Measurements from ENCODE around the gene IFI44. TPM values are rescaled to one million over a fixed set of nuclear protein-coding genes. Genes with fewer than 3 reads are reported as not detected.

Gene IFI44
- total and polyA plus RNA-seq, 10 of the 15 experiments (the other 5 are each of a cell fraction or from before 2014, with no cell fraction given) = 37.7 to 272 (median 90.9) TPM

GRCh38 chr1:78630600-78630999 is 19.0 kb upstream of the IFI44 start (continued):
- TF ChIP-seq FOXM1 (IDR thresholded peaks at IDR 0.05; ENCODE audit: low read depth, low read length) (no peak), LARP7 (IDR thresholded peaks at IDR 0.05) (no peak), EGR1 (IDR thresholded peaks at IDR 0.05; ENCODE audit: borderline replicate concordance in 1 of 2, low read depth in 2 of 2, low read length in 2 of 2) (no peak), SIX5 (IDR thresholded peaks at IDR 0.05; ENCODE audit: low read depth, low read length, severe bottlenecking) (no peak), ZNF217 (IDR thresholded peaks at IDR 0.05) (no peak), SMAD5 (IDR thresholded peaks at IDR 0.05; ENCODE audit: low read depth) (no peak)
- TF ChIP-seq, protein P1, sequence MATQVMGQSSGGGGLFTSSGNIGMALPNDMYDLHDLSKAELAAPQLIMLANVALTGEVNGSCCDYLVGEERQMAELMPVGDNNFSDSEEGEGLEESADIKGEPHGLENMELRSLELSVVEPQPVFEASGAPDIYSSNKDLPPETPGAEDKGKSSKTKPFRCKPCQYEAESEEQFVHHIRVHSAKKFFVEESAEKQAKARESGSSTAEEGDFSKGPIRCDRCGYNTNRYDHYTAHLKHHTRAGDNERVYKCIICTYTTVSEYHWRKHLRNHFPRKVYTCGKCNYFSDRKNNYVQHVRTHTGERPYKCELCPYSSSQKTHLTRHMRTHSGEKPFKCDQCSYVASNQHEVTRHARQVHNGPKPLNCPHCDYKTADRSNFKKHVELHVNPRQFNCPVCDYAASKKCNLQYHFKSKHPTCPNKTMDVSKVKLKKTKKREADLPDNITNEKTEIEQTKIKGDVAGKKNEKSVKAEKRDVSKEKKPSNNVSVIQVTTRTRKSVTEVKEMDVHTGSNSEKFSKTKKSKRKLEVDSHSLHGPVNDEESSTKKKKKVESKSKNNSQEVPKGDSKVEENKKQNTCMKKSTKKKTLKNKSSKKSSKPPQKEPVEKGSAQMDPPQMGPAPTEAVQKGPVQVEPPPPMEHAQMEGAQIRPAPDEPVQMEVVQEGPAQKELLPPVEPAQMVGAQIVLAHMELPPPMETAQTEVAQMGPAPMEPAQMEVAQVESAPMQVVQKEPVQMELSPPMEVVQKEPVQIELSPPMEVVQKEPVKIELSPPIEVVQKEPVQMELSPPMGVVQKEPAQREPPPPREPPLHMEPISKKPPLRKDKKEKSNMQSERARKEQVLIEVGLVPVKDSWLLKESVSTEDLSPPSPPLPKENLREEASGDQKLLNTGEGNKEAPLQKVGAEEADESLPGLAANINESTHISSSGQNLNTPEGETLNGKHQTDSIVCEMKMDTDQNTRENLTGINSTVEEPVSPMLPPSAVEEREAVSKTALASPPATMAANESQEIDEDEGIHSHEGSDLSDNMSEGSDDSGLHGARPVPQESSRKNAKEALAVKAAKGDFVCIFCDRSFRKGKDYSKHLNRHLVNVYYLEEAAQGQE (IDR thresholded peaks at IDR 0.05; ENCODE audit: low read depth, low read length) = no peak
- TF ChIP-seq, protein P2, sequence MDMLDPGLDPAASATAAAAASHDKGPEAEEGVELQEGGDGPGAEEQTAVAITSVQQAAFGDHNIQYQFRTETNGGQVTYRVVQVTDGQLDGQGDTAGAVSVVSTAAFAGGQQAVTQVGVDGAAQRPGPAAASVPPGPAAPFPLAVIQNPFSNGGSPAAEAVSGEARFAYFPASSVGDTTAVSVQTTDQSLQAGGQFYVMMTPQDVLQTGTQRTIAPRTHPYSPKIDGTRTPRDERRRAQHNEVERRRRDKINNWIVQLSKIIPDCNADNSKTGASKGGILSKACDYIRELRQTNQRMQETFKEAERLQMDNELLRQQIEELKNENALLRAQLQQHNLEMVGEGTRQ (IDR thresholded peaks at IDR 0.05; ENCODE audit: borderline replicate concordance, low read depth, low read length) = no peak

DNA sequence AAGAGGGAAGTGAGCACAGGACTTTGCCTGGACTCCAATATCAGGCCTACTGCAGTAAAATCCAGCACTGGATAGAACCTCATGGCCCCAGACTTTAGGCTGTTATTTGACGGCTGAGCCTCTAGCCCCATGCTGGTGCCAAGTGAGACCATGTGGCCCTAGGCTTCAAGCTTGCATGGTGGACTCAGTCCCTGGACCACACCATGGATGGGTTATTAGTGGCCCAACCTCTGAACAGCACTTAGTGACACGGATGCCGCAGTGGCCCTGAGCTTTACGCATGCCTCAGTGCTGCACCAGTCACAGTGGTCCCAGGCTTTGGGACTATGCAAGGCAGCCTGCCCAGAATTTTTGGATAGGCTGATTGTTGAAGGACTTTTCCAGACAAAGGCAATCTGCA is 16.4 kb upstream of the IFI44 start:
- BruUV-seq (replicated peaks) = no TSS peak
- H2AFZ ChIP-seq (ENCODE audit: control insufficient read depth, low read depth, low read length) = no peak overlapping the region
- 67% methylated on average over 4 of the region's 4 CpGs for WGBS (ENCODE audit: insufficient coverage, insufficient replicate concordance, low lambda C conversion rate, missing lambda C conversion rate)
- intact Hi-C loops (cut with micrococcal nuclease; ENCODE audit: unreplicated experiment) = no loop called here
- in situ Hi-C loops (cut with MboI) = loop anchor here (25.0 kb wide), 1 partner anchor 871 kb away; the partner anchor contains the start of gene USP33
- no peak overlapping the region for H3K9ac ChIP-seq (ENCODE audit: control insufficient read depth, insufficient read depth, low read length)
- FAIRE-seq (no peak), DNase-seq (ENCODE audit: low read depth, low spot score) (no peak), ATAC-seq (peak; percentile 29)
- H3K9me3 ChIP-seq (replicated peaks; ENCODE audit: control insufficient read depth, insufficient read depth, low read length) = no peaks in the 10 kb centered on the region; the same call in 2 of the 3 replicates
- no peaks in the 10 kb centered on the region for H3K27me3 ChIP-seq (replicated peaks in 1 of 2; ENCODE audit: control insufficient read depth in 2 of 2, insufficient read depth in 2 of 2, low read length in 1 of 2)
- ChIA-PET POLR2A (no interaction called here), CTCF (interaction anchor here (1.7 to 1.8 kb wide), 2 partner anchors 12 to 16 kb away, joined by 5 read pairs; no protein-coding TSS in a partner anchor), RAD21 (ENCODE audit: unreplicated experiment) (no interaction called here), SMC1A (ENCODE audit: uncharacterized antibody, unreplicated experiment) (interaction anchor here (0.6 to 2.1 kb wide), 2 partner anchors 11 to 109 kb away, joined by 3 to 8 read pairs; no protein-coding TSS in a partner anchor)
- no peak overlapping the region for H3K4me2 ChIP-seq (ENCODE audit: control insufficient read depth, insufficient read depth)
- peaks cover 70% of the 10 kb centered on the region for H3K79me2 ChIP-seq (ENCODE audit: control insufficient read depth, insufficient read depth, low read length)
- H3K36me3 ChIP-seq (ENCODE audit: control insufficient read depth in 2 of 2, insufficient read depth in 2 of 2, low read length in 1 of 2) = peaks cover 0 to 28% of the 10 kb centered on the region in 2 experiments; a peak in 2 of 4 replicates
- H3K4me1 ChIP-seq (ENCODE audit: control insufficient read depth, insufficient read depth, low read length) = peaks cover 4% of the 10 kb centered on the region; the same call in 1 of the 2 replicates
- no peak overlapping the region for H3K4me3 ChIP-seq
- H3K27ac ChIP-seq (ENCODE audit: control insufficient read depth, insufficient read depth) = no peak overlapping the region
- no peaks in the 10 kb centered on the region for H4K20me1 ChIP-seq (ENCODE audit: control insufficient read depth, insufficient read depth)
- TF ChIP-seq ZBED1 (IDR thresholded peaks at IDR 0.05; ENCODE audit: borderline replicate concordance) (no peak), POLR2AphosphoS5 (IDR thresholded peaks at IDR 0.05; ENCODE audit: low read length) (peak; percentile 94), RELB (IDR thresholded peaks at IDR 0.05; ENCODE audit: low read depth) (no peak), BMI1 (IDR thresholded peaks at IDR 0.05; ENCODE audit: borderline replicate concordance) (no peak), ZNF384 (IDR thresholded peaks at IDR 0.05; ENCODE audit: borderline replicate concordance, low read depth, low read length) (no peak), PML (IDR thresholded peaks at IDR 0.05; ENCODE audit: low read length) (0 out of 2 replicates have a peak, but pooled peaks have one; percentile 11), SIX5 (IDR thresholded peaks at IDR 0.05; ENCODE audit: low read depth, low read length, severe bottlenecking) (no peak), ZSCAN29 (IDR thresholded peaks at IDR 0.05) (no peak), WRNIP1 (IDR thresholded peaks at IDR 0.05; ENCODE audit: borderline replicate concordance, low read depth, low read length) (no peak), HDAC6 (IDR thresholded peaks at IDR 0.05; ENCODE audit: unreplicated experiment) (peak; percentile 48), POLR2A (IDR thresholded peaks at IDR 0.05; ENCODE audit: low read depth, low read length) (peak; percentile 95), PAX5 (IDR thresholded peaks at IDR 0.05; ENCODE audit: borderline replicate concordance, low read depth, low read length) (peak; percentile 34; the same call in 1 of the 2 replicates)
